Measurements from ENCODE around the gene SHB.
"Not testable (repeated sequence)": the region's sequence is repeated elsewhere in the genome, so short reads cannot be mapped to it uniquely, and the experiment has no call there.

SHB gene

DNA sequence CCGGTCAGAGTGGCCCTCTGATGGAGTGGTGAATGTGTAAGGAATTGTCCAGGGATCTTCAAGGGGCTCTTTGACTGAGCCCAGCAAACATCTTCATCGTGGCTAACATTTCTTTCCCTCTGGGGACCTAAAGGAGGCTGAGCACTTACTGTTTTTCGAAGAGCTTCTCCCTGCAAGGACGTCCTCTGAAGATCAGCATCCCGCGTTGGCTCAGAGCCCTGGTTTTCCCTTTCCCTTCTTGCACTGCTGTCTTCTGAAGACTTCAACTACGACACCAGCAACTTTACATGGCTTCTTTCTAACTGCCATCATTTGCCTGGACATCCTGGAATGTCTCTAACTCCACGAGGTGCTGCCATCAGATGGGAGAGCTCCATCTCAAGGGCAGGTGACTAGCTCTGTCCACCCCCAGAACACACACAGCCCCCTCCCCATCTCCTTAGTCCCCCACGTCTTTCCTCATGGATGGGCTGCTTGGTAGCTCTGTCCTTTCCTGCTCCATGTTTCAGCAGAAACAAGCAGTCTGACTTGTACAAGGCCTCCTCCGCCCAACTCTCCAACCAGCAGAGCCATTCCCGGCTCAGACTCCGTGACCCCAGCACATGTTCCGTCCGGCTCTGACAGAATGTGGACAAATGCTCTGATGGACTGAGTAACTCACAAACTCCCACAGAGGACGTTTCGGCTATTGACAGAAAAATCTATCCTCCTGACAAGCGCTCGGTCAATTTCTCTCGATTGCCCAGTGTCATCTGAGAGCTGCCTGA is 17.1 kb downstream of the SHB start:
- no peak for TF ChIP-seq ELF4 (IDR thresholded peaks at IDR 0.05)
- no peak for TF ChIP-seq NFRKB (IDR thresholded peaks at IDR 0.05)
- POLR2A ChIA-PET = no interaction called here
- no peak for DNase-seq (ENCODE audit: extremely low spot score)
- CTCF ChIA-PET = no interaction called here

GRCh38 chr9:38048316-38048969 is 20.6 kb downstream of the SHB start:
- CTCF ChIA-PET = interaction anchor here (0.7 kb wide), 1 partner anchor 22 kb away, joined by 5 read pairs; no protein-coding TSS in a partner anchor
- POLR2A ChIA-PET = interaction anchor here (0.9 kb wide), 1 partner anchor 370 kb away, joined by 3 read pairs; no protein-coding TSS in a partner anchor
- no peak for DNase-seq (ENCODE audit: extremely low spot score)
- no peak for TF ChIP-seq HDGF (IDR thresholded peaks at IDR 0.05; ENCODE audit: borderline replicate concordance)
- no peak for TF ChIP-seq FOXM1 (IDR thresholded peaks at IDR 0.05; ENCODE audit: borderline replicate concordance)
- TF ChIP-seq ARNT (IDR thresholded peaks at IDR 0.05) = no peak
- no peak for TF ChIP-seq FOXK2 (IDR thresholded peaks at IDR 0.05)
- no peak for TF ChIP-seq ZNF384 (IDR thresholded peaks at IDR 0.05)
- TF ChIP-seq TARDBP (IDR thresholded peaks at IDR 0.05) = no peak
- TF ChIP-seq NFRKB (IDR thresholded peaks at IDR 0.05) = no peak
- no peak for TF ChIP-seq LEF1 (IDR thresholded peaks at IDR 0.05; ENCODE audit: borderline replicate concordance)
- no peak for TF ChIP-seq BHLHE40 (IDR thresholded peaks at IDR 0.05; ENCODE audit: borderline replicate concordance)

DNA sequence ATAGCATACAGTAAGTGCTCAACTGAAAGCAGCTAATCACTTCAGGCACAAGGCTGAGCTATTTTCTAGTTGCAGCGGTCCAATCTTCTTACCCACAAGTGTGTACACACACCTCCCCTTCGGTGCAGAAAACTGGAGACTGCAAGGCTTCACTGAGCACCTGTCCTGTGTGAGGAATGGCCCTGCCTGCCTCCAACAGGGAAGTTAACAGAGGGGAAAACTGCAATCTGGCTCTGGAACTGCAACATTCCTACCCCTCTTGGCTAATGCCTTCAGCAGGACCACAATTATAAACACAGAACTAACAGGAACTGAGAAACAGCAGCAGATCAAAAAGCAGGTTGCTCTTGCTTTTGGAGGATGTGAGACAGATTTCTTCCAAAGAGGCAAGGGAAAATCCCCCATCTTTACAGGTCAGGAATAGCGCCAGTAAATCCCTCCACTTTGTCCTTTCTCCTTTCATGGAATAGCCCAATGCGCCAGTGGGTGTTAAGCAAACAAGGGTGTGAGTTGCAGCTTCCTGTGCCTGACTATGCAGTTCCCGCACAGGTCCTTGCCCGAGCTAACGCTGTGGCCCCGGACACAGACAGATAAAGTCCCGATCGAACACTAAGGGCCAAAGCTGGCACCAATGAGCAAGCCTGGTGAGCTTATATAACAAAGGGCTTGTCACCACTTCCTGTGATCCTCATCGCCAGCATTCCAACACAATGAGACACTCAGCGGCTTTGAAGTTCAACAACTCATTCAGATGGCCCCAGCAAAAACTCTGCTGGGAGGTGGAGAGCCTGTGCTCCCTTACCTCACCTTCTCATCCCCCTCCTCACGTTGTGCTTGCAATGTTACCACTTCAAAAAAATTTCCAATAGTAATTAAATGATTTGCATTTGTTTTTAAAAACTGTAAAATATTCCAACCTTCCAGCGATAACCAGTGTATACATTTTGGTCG is 21.5 kb downstream of the SHB start:
- ChIA-PET CTCF (no interaction called here), POLR2A (interaction anchor here (0.9 kb wide), 1 partner anchor 371 kb away, joined by 3 read pairs; no protein-coding TSS in a partner anchor)
- TF ChIP-seq FOXK2 (IDR thresholded peaks at IDR 0.05) (no peak), ARNT (IDR thresholded peaks at IDR 0.05) (no peak), BHLHE40 (IDR thresholded peaks at IDR 0.05; ENCODE audit: borderline replicate concordance) (no peak), NFRKB (IDR thresholded peaks at IDR 0.05) (no peak), ELF4 (IDR thresholded peaks at IDR 0.05) (no peak), SUZ12 (IDR thresholded peaks at IDR 0.05) (no peak), SP1 (IDR thresholded peaks at IDR 0.05) (no peak), TARDBP (IDR thresholded peaks at IDR 0.05) (no peak), L3MBTL2 (conservative IDR thresholded peaks at IDR 0.05) (no peak), LEF1 (IDR thresholded peaks at IDR 0.05; ENCODE audit: borderline replicate concordance) (no peak), HDGF (IDR thresholded peaks at IDR 0.05; ENCODE audit: borderline replicate concordance) (no peak), FOXA1 (IDR thresholded peaks at IDR 0.05) (no peak), FOXM1 (IDR thresholded peaks at IDR 0.05; ENCODE audit: borderline replicate concordance) (no peak)
- TF ChIP-seq, protein P1, sequence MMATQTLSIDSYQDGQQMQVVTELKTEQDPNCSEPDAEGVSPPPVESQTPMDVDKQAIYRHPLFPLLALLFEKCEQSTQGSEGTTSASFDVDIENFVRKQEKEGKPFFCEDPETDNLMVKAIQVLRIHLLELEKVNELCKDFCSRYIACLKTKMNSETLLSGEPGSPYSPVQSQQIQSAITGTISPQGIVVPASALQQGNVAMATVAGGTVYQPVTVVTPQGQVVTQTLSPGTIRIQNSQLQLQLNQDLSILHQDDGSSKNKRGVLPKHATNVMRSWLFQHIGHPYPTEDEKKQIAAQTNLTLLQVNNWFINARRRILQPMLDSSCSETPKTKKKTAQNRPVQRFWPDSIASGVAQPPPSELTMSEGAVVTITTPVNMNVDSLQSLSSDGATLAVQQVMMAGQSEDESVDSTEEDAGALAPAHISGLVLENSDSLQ (IDR thresholded peaks at IDR 0.05) = no peak
- DNase-seq (ENCODE audit: extremely low spot score) = peak; percentile 28

GRCh38 chr9:38046661-38047300 is 22.2 kb downstream of the SHB start:
- no peak for TF ChIP-seq SP1 (IDR thresholded peaks at IDR 0.05)
- no peak for TF ChIP-seq ELF4 (IDR thresholded peaks at IDR 0.05)
- TF ChIP-seq SUZ12 (IDR thresholded peaks at IDR 0.05) = no peak
- TF ChIP-seq NFRKB (IDR thresholded peaks at IDR 0.05) = no peak
- no peak for TF ChIP-seq LEF1 (IDR thresholded peaks at IDR 0.05; ENCODE audit: borderline replicate concordance)
- TF ChIP-seq L3MBTL2 (conservative IDR thresholded peaks at IDR 0.05) = no peak
- no peak for TF ChIP-seq HDGF (IDR thresholded peaks at IDR 0.05; ENCODE audit: borderline replicate concordance)
- TF ChIP-seq CTBP1 (IDR thresholded peaks at IDR 0.05; ENCODE audit: borderline replicate concordance) = no peak
- no peak for TF ChIP-seq ZNF384 (IDR thresholded peaks at IDR 0.05)
- TF ChIP-seq, protein P1 (IDR thresholded peaks at IDR 0.05) = no peak
- no peak for TF ChIP-seq FOXK2 (IDR thresholded peaks at IDR 0.05)
- no peak for TF ChIP-seq FOXM1 (IDR thresholded peaks at IDR 0.05; ENCODE audit: borderline replicate concordance)
- TF ChIP-seq FOXA1 (IDR thresholded peaks at IDR 0.05) = no peak
- no peak for TF ChIP-seq ARNT (IDR thresholded peaks at IDR 0.05)
- TF ChIP-seq TARDBP (IDR thresholded peaks at IDR 0.05) = no peak
- TF ChIP-seq BHLHE40 (IDR thresholded peaks at IDR 0.05; ENCODE audit: borderline replicate concordance) = no peak
- ChIA-PET POLR2A (no interaction called here), CTCF (no interaction called here)
- no peak for DNase-seq (ENCODE audit: extremely low spot score)

DNA sequence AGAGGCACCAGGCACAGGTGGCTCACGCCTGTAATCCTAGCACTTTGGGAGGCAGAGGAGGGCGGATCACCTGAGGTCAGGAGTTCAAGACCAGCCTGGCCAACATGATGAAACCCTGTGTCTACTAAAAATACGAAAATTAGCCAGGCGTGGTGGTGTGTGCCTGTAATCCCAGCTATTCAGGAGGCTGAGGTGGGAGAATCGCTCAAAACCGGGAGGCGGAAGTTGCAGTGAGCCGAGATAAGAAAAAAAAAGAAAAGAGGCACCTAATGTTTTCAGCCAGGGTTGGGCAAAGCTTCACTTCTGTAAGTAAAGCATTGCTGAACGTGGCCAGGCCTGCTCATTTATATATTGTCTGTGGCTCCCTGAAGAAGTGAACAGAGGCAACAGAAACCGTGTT is 23.1 kb downstream of the SHB start:
- POLR2A ChIA-PET; CTCF ChIA-PET; DNase-seq (ENCODE audit: extremely low spot score): not testable (repeated sequence)

DNA sequence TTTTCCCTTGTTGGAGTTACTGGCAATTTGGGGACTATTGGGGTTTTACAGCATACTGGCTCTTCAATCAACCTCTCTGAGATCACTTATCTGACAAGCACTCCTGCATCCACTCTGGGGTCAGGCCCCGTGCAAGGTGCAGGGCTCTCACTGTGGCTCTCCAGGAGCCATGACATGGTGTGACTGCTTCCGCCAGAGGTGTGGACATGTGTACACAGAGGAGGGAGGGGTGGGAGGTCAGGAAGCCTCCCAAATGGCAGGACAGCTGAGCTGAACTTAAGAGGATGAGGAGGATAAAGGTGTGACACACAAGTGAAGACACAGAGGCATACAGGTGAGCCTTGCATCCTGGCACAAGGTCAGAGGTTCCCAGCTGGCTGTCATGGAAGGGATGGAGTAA is 24.3 kb downstream of the SHB start:
- no peak for TF ChIP-seq CTBP1 (IDR thresholded peaks at IDR 0.05; ENCODE audit: borderline replicate concordance)
- no peak for TF ChIP-seq TARDBP (IDR thresholded peaks at IDR 0.05)
- no peak for TF ChIP-seq LEF1 (IDR thresholded peaks at IDR 0.05; ENCODE audit: borderline replicate concordance)
- TF ChIP-seq NFRKB (IDR thresholded peaks at IDR 0.05) = no peak
- TF ChIP-seq FOXK2 (IDR thresholded peaks at IDR 0.05) = no peak
- TF ChIP-seq HDGF (IDR thresholded peaks at IDR 0.05; ENCODE audit: borderline replicate concordance) = no peak
- TF ChIP-seq ARNT (IDR thresholded peaks at IDR 0.05) = no peak
- TF ChIP-seq, protein P1 (IDR thresholded peaks at IDR 0.05) = no peak
- no peak for TF ChIP-seq BHLHE40 (IDR thresholded peaks at IDR 0.05; ENCODE audit: borderline replicate concordance)
- no peak for TF ChIP-seq SUZ12 (IDR thresholded peaks at IDR 0.05)
- no peak for TF ChIP-seq FOXA1 (IDR thresholded peaks at IDR 0.05)
- no peak for TF ChIP-seq L3MBTL2 (conservative IDR thresholded peaks at IDR 0.05)
- no peak for TF ChIP-seq FOXM1 (IDR thresholded peaks at IDR 0.05; ENCODE audit: borderline replicate concordance)
- no peak for TF ChIP-seq SP1 (IDR thresholded peaks at IDR 0.05)
- TF ChIP-seq ZNF384 (IDR thresholded peaks at IDR 0.05) = no peak
- TF ChIP-seq ELF4 (IDR thresholded peaks at IDR 0.05) = no peak
- no peak for DNase-seq (ENCODE audit: extremely low spot score)
- CTCF ChIA-PET = no interaction called here
- POLR2A ChIA-PET = no interaction called here
